Heart right ventricle (tissue), 16 donors: ENCODE measurements around the gene PTDSS2. TPM values are rescaled to one million over a fixed set of nuclear protein-coding genes. Genes with fewer than 3 reads are reported as not detected.

Experiments used
- ATAC-seq, 8 donors: fragments of 200-7000 bp; cut with Tn5 transposase; one replicate each; pipeline ENCODE4 v1.9.1; 2020; ENCODE audit warnings: mild to moderate bottlenecking in 8 of 8, moderate library complexity in 8 of 8, moderate number of reproducible peaks in 1 of 8
- DNase-seq, 2 donors: peaks; one replicate each; pipeline ENCODE4 v3.0.0-alpha.2; 2020
- H3K27ac ChIP-seq, 10 donors: fragments of 200-600 bp; sonication (generic) in 2 of 10; one replicate each; pipeline versions ENCODE4 v1.5.0 to v1.8.0; 2020 to 2022; ENCODE audit warnings: mild to moderate bottlenecking in 3 of 10
- H3K27me3 ChIP-seq, 7 donors: fragments of 200-600 bp; one replicate each; pipeline ENCODE4 v1.8.0; 2021 to 2022; ENCODE audit warnings: mild to moderate bottlenecking in 2 of 7
- H3K36me3 ChIP-seq, 9 donors: fragments of 200-600 bp; sonication (generic) in 1 of 9; one replicate each; pipeline versions ENCODE4 v1.5.0 to v1.8.0; 2020 to 2022; ENCODE audit warnings: mild to moderate bottlenecking in 2 of 9
- H3K4me1 ChIP-seq, 9 donors: fragments of 200-600 bp; sonication (generic) in 1 of 9; one replicate each; pipeline versions ENCODE4 v1.5.0 to v1.8.0; 2020 to 2022; ENCODE audit warnings: mild to moderate bottlenecking in 4 of 9
- H3K4me3 ChIP-seq, 10 donors: fragments of 200-600 bp; sonication (generic) in 2 of 10; one replicate each; pipeline versions ENCODE4 v1.5.0 to v1.8.0; 2020 to 2022; ENCODE audit warnings: mild to moderate bottlenecking in 7 of 10, moderate library complexity in 2 of 10
- H3K9me3 ChIP-seq, 11 donors: fragments of 200-600 bp in 10 of 11; sonication (generic) in 2 of 11; one replicate each; pipeline versions ENCODE4 v1.5.0 to v1.8.0; 2013 to 2022; ENCODE audit warnings: mild to moderate bottlenecking in 2 of 11, control low read depth in 1 of 11, moderate library complexity in 1 of 11
- CTCF ChIP-seq, 9 donors: fragments of 200-600 bp; sonication (generic) in 2 of 9; IDR thresholded peaks; one replicate each; pipeline versions ENCODE4 v1.5.0 to v1.8.0; 2021 to 2022; ENCODE audit warnings: antibody characterized with exemption in 9 of 9, mild to moderate bottlenecking in 5 of 9, moderate library complexity in 1 of 9
- WGBS, 2 donors: extraction: QIAGEN DNeasy Blood & Tissue Kit; methylation state at CpG; one replicate each; pipeline ENCODE4 v1.1.7; 2013; ENCODE audit warnings: inconsistent platforms in 1 of 2; 5-methylcytosine and 5-hydroxymethylcytosine counted together
- intact Hi-C, 10 donors: fragments of 100-400 bp; cut with DNase I; formaldehyde crosslinking; loops; one replicate each; pipeline versions ENCODE4 v1.11.1 to v1.14.2; 2022
- polyA plus RNA-seq, 2 donors: library from polyadenylated mRNA; stranded (reverse); fragments of 200-250 nt; gene quantifications; one replicate each; pipeline ENCODE4 v1.2.3, GENCODE V29; 2013
- total RNA-seq, 10 donors: library from RNA; stranded (reverse); fragmentation: NEBNext Ultra II Directional in 3 of 10; extraction: Animal tissue kit (Norgen Biotek cat#: 25700) in 3 of 10; gene quantifications; one replicate each; pipeline versions ENCODE4 v1.2.1 to v1.2.4, GENCODE V29; 2021 to 2023
- donor health status: Arrhythmogenic right ventricular cardiomyopathy.
- donor health status: ischemic (EF 13 %, LVEDD 7.1; RV severe dilation, severe dysfunction).
- donor health status: healthy with polysubstance abuse.
- donor health status: DM: no; HTN: yes; CAD: no.
- donor health status: DM: no; HTN: no; CAD: no.
- donor health status: ischemic (EF 25% LVEDD 6.9; RV normal size, moderate dysfunction).
- donor health status: ischemic (EF 25% LVEDD 5.7; RV mildly dilated, moderate dysfunction).
- donor health status: healthy.
- donor health status: DM: yes; HTN: yes; CAD: no.
- donor health status: Ischemic cardiomyopathy.
- donor health status: ischemic (EF 35%, LVEDD 5.7; RV mildly dilated, moderate dysfunction).
- donor health status: nonischemic (EF 11% LVEDD 7.7; RV severe dilation, severe dysfunction).
- donor health status: DM: yes; HTN: yes; CAD: no.
- donor health status: PGD.
- donor health status: ischemic (EF 29% LVEDD 5.4; RV normal size, mild dysfunction).
- donor health status: nonischemic (EF 23%, LVEDD 6.1; RV moderate dilation, normal function).

PTDSS2 gene
- total and polyA plus RNA-seq, 12 donors = 16.7 to 55.5 (median 26.3) TPM

DNA sequence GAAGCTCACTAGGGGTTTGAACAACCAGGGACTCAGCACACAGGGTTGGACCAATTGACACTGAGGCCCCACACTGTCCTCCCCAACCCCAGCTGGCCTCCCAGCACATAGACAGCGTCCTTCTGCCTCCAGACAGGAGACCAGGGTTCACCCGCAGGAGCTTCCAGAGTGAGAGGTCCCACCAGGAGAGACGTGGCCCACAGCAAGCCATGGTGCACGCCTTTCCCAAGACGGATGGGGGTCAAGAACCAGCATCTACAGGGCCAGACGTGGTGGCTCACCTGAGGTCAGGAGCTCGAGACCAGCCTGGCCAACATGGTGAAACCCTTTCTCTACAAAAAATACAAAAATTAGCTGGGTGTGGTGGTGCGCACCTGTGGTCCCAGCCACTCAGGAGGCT is 23.2 kb upstream of the PTDSS2 start:
- Histone ChIP-seq H3K27me3 (peaks cover 0 to 46% (median 24%) of the 10 kb centered on the region in 7 donors), H3K27ac (no peak overlapping the region), H3K9me3 (peaks cover 0 to 3% (median 0%) of the 10 kb centered on the region in 11 donors), H3K36me3 (no peaks in the 10 kb centered on the region), H3K4me3 (no peak overlapping the region), H3K4me1 (no peaks in the 10 kb centered on the region)
- ATAC-seq = no peak
- DNase-seq = no peak
- TF ChIP-seq CTCF (IDR thresholded peaks at IDR 0.05) = no peak
- intact Hi-C loops = no loop called here
- 83% methylated on average over 8 of the region's 8 CpGs for WGBS, 2 donors

- WGBS, 2 donors = 91 to 93% methylated on average over 24 of the region's 24 CpGs
- no peak for TF ChIP-seq CTCF (IDR thresholded peaks at IDR 0.05)
- DNase-seq (peak in 1 of 2 donors; percentile 9), ATAC-seq (peak in 1 of 8 donors; percentile 23)
- no peak overlapping the region for H3K4me3 ChIP-seq
- intact Hi-C loops = no loop called here
- H3K36me3 ChIP-seq = no peaks in the 10 kb centered on the region
- no peaks in the 10 kb centered on the region for H3K4me1 ChIP-seq
- peaks cover 4 to 41% (median 19%) of the 10 kb centered on the region in 7 donors for H3K27me3 ChIP-seq
- no peak overlapping the region for H3K27ac ChIP-seq
- peaks cover 0 to 3% (median 0%) of the 10 kb centered on the region in 11 donors for H3K9me3 ChIP-seq
Measured at GRCh38 chr11:428295-428694, 21.8 kb upstream of the PTDSS2 start.

- DNase-seq (peak in 1 of 2 donors; percentile 6), ATAC-seq (no peak)
- H3K36me3 ChIP-seq = no peaks in the 10 kb centered on the region
- H3K4me3 ChIP-seq = no peak overlapping the region
- H3K27me3 ChIP-seq = peaks cover under 1 to 31% (median 11%) of the 10 kb centered on the region in 7 donors
- H3K4me1 ChIP-seq = no peaks in the 10 kb centered on the region
- no peak overlapping the region for H3K27ac ChIP-seq
- peaks cover 0 to 3% (median 0%) of the 10 kb centered on the region in 11 donors for H3K9me3 ChIP-seq
- 86 to 87% methylated on average over 27 of the region's 27 CpGs for WGBS, 2 donors
- no peak for TF ChIP-seq CTCF (IDR thresholded peaks at IDR 0.05)
- intact Hi-C loops = no loop called here
Measured at GRCh38 chr11:429391-429790, 20.7 kb upstream of the PTDSS2 start.

DNA sequence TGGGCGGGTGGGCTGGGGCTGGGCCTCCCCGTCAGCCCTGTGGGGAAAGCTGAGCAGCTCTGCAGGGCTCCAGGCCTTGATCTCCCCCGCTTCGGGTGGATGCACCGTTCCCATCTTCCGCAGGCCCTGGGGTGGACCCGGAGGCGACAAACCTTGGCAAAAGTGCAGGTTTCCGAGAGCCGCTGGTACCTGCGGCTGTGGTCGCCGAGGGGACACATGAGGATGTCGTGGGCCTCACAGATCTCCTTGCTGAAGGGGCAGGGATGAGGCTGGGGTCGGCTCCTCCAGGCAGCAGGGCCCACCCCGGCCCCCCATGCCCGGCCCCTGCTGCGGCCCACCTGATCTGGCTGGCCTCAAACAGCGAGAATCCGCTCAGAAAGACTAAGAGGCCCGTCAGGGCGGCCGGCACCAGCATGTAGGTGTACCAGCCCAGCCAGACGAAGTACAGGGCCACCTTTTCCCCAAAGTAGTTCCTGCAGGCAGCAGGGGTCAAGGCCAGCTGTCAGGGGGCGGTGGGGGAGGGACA is 20.1 kb upstream of the PTDSS2 start:
- DNase-seq = no peak
- WGBS, 2 donors = 37 to 50% methylated on average over 22 to 25 of the region's 25 CpGs

More for the DNA sequence above, 20.1 kb upstream of the PTDSS2 start:
- no peak for TF ChIP-seq CTCF (IDR thresholded peaks at IDR 0.05)
- H3K9me3 ChIP-seq = no peaks in the 10 kb centered on the region
- peaks cover 0 to 29% (median 8%) of the 10 kb centered on the region in 7 donors for H3K27me3 ChIP-seq
- no peaks in the 10 kb centered on the region for H3K4me1 ChIP-seq
- intact Hi-C loops = no loop called here
- no peaks in the 10 kb centered on the region for H3K36me3 ChIP-seq
- no peak overlapping the region for H3K27ac ChIP-seq
- no peak overlapping the region for H3K4me3 ChIP-seq
- ATAC-seq = no peak
